OCI-LY1 (cell line): ENCODE results near the gene COA1.
A peak's percentile ranks its signal among the peaks of the same experiment; 100 is the strongest.

Experiments used
- H2AFZ ChIP-seq: fragments of 200-600 bp; sonication (generic), shearing (Covaris generic); 2 replicates; pipeline ENCODE4 v1.6.0; 2014; ENCODE audit warnings: antibody characterized with exemption, mild to moderate bottlenecking, low read length
- H3F3A ChIP-seq: fragments of 200-600 bp; sonication (generic), shearing (Covaris generic); 2 replicates; pipeline ENCODE4 v1.6.0; 2014; ENCODE audit warnings: mild to moderate bottlenecking, antibody characterized with exemption, low read length, moderate library complexity; ENCODE audit not compliant: insufficient read depth
- H3K27ac ChIP-seq: fragments of 200-600 bp; sonication (generic); 2 replicates; pipeline ENCODE4 v1.5.1; 2014; ENCODE audit warnings: low read length, mixed run types, mild to moderate bottlenecking, low read depth; ENCODE audit not compliant: poor library complexity, severe bottlenecking
- H3K27me3 ChIP-seq: fragments of 200-600 bp; sonication (generic); 2 replicates; pipeline ENCODE4 v1.6.0; 2014; ENCODE audit warnings: antibody characterized with exemption, mild to moderate bottlenecking, low read length, moderate library complexity; ENCODE audit not compliant: insufficient read depth
- H3K36me3 ChIP-seq: fragments of 200-600 bp; sonication (generic); 2 replicates; pipeline ENCODE4 v1.6.1; 2014; ENCODE audit warnings: mild to moderate bottlenecking, antibody characterized with exemption, low read length, moderate library complexity, mixed read lengths; ENCODE audit not compliant: insufficient read depth
- H3K4me1 ChIP-seq: fragments of 200-600 bp; sonication (generic); 2 replicates; pipeline ENCODE4 v1.5.1; 2014; ENCODE audit warnings: mild to moderate bottlenecking, low read length, moderate library complexity; ENCODE audit not compliant: insufficient read depth, severe bottlenecking
- H3K4me2 ChIP-seq: fragments of 200-600 bp; sonication (generic), shearing (Covaris generic); 2 replicates; pipeline ENCODE4 v1.6.1; 2014; ENCODE audit warnings: low read length
- H3K4me3 ChIP-seq: fragments of 200-600 bp; sonication (generic); 2 replicates; pipeline ENCODE4 v1.5.1; 2014; ENCODE audit warnings: low read length, low read depth, mild to moderate bottlenecking, mixed read lengths; ENCODE audit not compliant: poor library complexity, severe bottlenecking
- H3K79me2 ChIP-seq: fragments of 200-600 bp; shearing (Covaris generic); 2 replicates; pipeline ENCODE4 v1.6.1; 2016; ENCODE audit warnings: mixed run types, low read length, mixed read lengths; ENCODE audit not compliant: insufficient read depth
- H3K9ac ChIP-seq: fragments of 200-600 bp; sonication (generic), shearing (Covaris generic); 2 replicates; pipeline ENCODE4 v1.6.1; 2014; ENCODE audit warnings: mild to moderate bottlenecking, low read length, mixed read lengths
- H3K9me2 ChIP-seq: fragments of 200-600 bp; sonication (generic), shearing (Covaris generic); 2 replicates; pipeline ENCODE4 v1.6.1; 2014; ENCODE audit warnings: low read depth, mild to moderate bottlenecking, low read length, mixed read lengths
- H3K9me3 ChIP-seq: fragments of 200-600 bp; shearing (Covaris generic); 2 replicates; pipeline ENCODE4 v1.6.1; 2014; ENCODE audit warnings: low read length, mixed read lengths
- H4K20me1 ChIP-seq: fragments of 200-600 bp; sonication (generic), shearing (Covaris generic); 2 replicates; pipeline ENCODE4 v1.6.0; 2016; ENCODE audit warnings: mild to moderate bottlenecking, low read length; ENCODE audit not compliant: insufficient read depth
- CTCF ChIP-seq: fragments of 200-600 bp; sonication (generic), shearing (Covaris generic); IDR thresholded peaks from 2 replicates; pipeline ENCODE4 v1.5.1; 2017; ENCODE audit warnings: mild to moderate bottlenecking, antibody characterized with exemption, low read length, moderate library complexity, mixed read lengths
- EZH2 ChIP-seq: fragments of 200-600 bp; sonication (generic), shearing (Covaris generic); IDR thresholded peaks from 2 replicates; pipeline ENCODE4 v1.8.0; 2017; ENCODE audit warnings: borderline replicate concordance, mixed run types, mild to moderate bottlenecking, antibody characterized with exemption, low read length, moderate library complexity, mixed read lengths

Gene COA1

GRCh38 chr7:43666938-43667337 lies 62.4 kb downstream of the COA1 start:
- TF ChIP-seq CTCF, result no peak
- TF ChIP-seq EZH2, result no peak
- Histone ChIP-seq H2AFZ (no peak overlapping the region), H3K36me3 (peaks cover 63% of the 10 kb centered on the region), H3K79me2 (peaks cover 47% of the 10 kb centered on the region), H3K4me3 (no peak overlapping the region), H3K9me3 (peaks cover 19% of the 10 kb centered on the region), H4K20me1 (no peaks in the 10 kb centered on the region), H3K4me1 (peaks cover 23% of the 10 kb centered on the region), H3K9me2 (no peaks in the 10 kb centered on the region), H3K9ac (no peak overlapping the region), H3F3A (no peaks in the 10 kb centered on the region), H3K27me3 (no peaks in the 10 kb centered on the region), H3K27ac (no peak overlapping the region), H3K4me2 (no peak overlapping the region)

- no peak for TF ChIP-seq CTCF
- no peak for TF ChIP-seq EZH2
- peaks cover 34% of the 10 kb centered on the region for H3K4me1 ChIP-seq
Observed at GRCh38 chr7:43664681-43665080, 64.6 kb downstream of the COA1 start.

GRCh38 chr7:43660141-43660540 lies 69.2 kb downstream of the COA1 start:
- no peak overlapping the region for H2AFZ ChIP-seq
- H3K9ac ChIP-seq, result no peak overlapping the region
- H3K9me2 ChIP-seq, result no peaks in the 10 kb centered on the region
- no peaks in the 10 kb centered on the region for H3K9me3 ChIP-seq
- peaks cover 39% of the 10 kb centered on the region for H3K4me1 ChIP-seq
- no peak overlapping the region for H3K4me2 ChIP-seq
- no peak for TF ChIP-seq CTCF
- no peak for TF ChIP-seq EZH2
- peaks cover 24% of the 10 kb centered on the region; the same call in 1 of the 2 replicates for H3K79me2 ChIP-seq
- H3K36me3 ChIP-seq, result peaks cover 34% of the 10 kb centered on the region
- H3F3A ChIP-seq, result no peaks in the 10 kb centered on the region
- no peaks in the 10 kb centered on the region for H3K27me3 ChIP-seq
- H3K27ac ChIP-seq, result peak overlapping the region; percentile 46
- H3K4me3 ChIP-seq, result no peak overlapping the region
- H4K20me1 ChIP-seq, result no peaks in the 10 kb centered on the region

More at GRCh38 chr7:43664681-43665080, 64.6 kb downstream of the COA1 start:
- H3K27ac ChIP-seq, result no peak overlapping the region
- no peak overlapping the region for H3K4me2 ChIP-seq
- no peaks in the 10 kb centered on the region for H3F3A ChIP-seq
- peaks cover 16% of the 10 kb centered on the region for H3K9me3 ChIP-seq
- H3K79me2 ChIP-seq, result peaks cover 26% of the 10 kb centered on the region
- no peaks in the 10 kb centered on the region for H3K9me2 ChIP-seq
- no peak overlapping the region for H2AFZ ChIP-seq
- no peaks in the 10 kb centered on the region for H4K20me1 ChIP-seq
- no peak overlapping the region for H3K4me3 ChIP-seq
- H3K9ac ChIP-seq, result no peak overlapping the region
- H3K27me3 ChIP-seq, result no peaks in the 10 kb centered on the region
- peaks cover 49% of the 10 kb centered on the region for H3K36me3 ChIP-seq
